ENCODE data around the gene HECTD4. TPM values are rescaled to one million over a fixed set of nuclear protein-coding genes. Genes with fewer than 3 reads are reported as not detected.
"Not testable (repeated sequence)": the region's sequence is repeated elsewhere in the genome, so short reads cannot be mapped to it uniquely, and the experiment has no call there.

HECTD4 gene
- total RNA-seq, 2 experiments from 2014 or later = 34.5 to 62.4 TPM

DNA sequence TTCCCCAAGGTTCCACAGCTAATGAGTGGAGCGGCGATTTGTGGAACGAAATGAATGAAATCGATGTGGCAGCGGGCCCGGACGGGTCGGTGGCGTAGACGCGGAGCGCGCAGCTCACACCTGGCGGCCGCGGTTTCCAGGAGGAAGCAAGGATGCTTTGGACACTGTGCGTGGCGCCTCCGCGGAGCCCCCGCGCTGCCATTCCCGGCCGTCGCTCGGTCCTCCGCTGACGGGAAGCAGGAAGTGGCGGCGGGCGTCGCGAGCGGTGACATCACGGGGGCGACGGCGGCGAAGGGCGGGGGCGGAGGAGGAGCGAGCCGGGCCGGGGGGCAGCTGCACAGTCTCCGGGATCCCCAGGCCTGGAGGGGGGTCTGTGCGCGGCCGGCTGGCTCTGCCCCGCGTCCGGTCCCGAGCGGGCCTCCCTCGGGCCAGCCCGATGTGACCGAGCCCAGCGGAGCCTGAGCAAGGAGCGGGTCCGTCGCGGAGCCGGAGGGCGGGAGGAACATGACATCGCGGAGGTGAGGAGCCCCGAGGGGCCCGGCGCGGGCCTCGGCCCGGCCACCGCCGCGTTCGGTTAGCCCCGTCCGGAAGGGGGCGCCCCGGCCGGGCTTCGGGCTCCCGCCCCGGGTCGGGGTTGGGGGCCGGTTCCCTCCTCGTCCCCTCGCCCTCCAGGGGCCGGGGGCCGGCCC, 36.5 kb upstream of the HECTD4 start, which contains the start of gene PTPN11:
PTPN11 (plus strand) TSS at position 340 of the 689 bp plus-strand sequence; CDS start at position 505, 165 bp downstream.
- POLR2A ChIA-PET = interaction anchor here (0.7 kb wide), 1 partner anchor 15 kb away, joined by 3 read pairs; no protein-coding TSS in a partner anchor
- TF ChIP-seq, protein P1, sequence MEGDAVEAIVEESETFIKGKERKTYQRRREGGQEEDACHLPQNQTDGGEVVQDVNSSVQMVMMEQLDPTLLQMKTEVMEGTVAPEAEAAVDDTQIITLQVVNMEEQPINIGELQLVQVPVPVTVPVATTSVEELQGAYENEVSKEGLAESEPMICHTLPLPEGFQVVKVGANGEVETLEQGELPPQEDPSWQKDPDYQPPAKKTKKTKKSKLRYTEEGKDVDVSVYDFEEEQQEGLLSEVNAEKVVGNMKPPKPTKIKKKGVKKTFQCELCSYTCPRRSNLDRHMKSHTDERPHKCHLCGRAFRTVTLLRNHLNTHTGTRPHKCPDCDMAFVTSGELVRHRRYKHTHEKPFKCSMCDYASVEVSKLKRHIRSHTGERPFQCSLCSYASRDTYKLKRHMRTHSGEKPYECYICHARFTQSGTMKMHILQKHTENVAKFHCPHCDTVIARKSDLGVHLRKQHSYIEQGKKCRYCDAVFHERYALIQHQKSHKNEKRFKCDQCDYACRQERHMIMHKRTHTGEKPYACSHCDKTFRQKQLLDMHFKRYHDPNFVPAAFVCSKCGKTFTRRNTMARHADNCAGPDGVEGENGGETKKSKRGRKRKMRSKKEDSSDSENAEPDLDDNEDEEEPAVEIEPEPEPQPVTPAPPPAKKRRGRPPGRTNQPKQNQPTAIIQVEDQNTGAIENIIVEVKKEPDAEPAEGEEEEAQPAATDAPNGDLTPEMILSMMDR (conservative IDR thresholded peaks at IDR 0.05; ENCODE audit: low read length) = peak; percentile 76
- no peak for TF ChIP-seq EZH2phosphoT487 (IDR thresholded peaks at IDR 0.05; ENCODE audit: borderline replicate concordance, low read depth, low read length)
- peak within 1 kb of the TSS; percentile 77 for H2AFZ ChIP-seq (ENCODE audit: low read length)
- H3K4me2 ChIP-seq (ENCODE audit: low read length) = peak within 1 kb of the TSS; percentile 89
- H4K20me1 ChIP-seq (ENCODE audit: insufficient read depth, low read length) = peaks cover 15% of the 10 kb centered on the region; the same call in 1 of the 2 replicates
- CTCF ChIA-PET (ENCODE audit: unreplicated experiment) = no interaction called here
- BruUV-seq (replicated peaks) = no TSS peak
- intact Hi-C loops (cut with micrococcal nuclease; ENCODE audit: unreplicated experiment) = loop anchor here (1.0 kb wide), 1 partner anchor 9 kb away; the partner anchor contains the start of gene RPL6
- peak within 1 kb of the TSS; percentile 80 for H3K4me3 ChIP-seq (ENCODE audit: low read depth, low read length, poor library complexity, severe bottlenecking)
- H3K4me1 ChIP-seq (ENCODE audit: insufficient read depth, low read length, poor library complexity, severe bottlenecking) = peaks cover 14% of the 10 kb centered on the region
- peak within 1 kb of the TSS; percentile 65 for H3K27ac ChIP-seq (ENCODE audit: low read depth, low read length, poor library complexity, severe bottlenecking)
- H3K9me3 ChIP-seq (ENCODE audit: low read length) = no peaks in the 10 kb centered on the region
- H3K9me2 ChIP-seq (ENCODE audit: insufficient read depth, low read length) = no peaks in the 10 kb centered on the region
- H3K79me2 ChIP-seq (ENCODE audit: insufficient read depth, low read depth, low read length) = peaks cover 55% of the 10 kb centered on the region
- peak; percentile 86 for DNase-seq (ENCODE audit: low spot score)
- peaks cover 10% of the 10 kb centered on the region; the same call in 1 of the 2 replicates for H3K36me3 ChIP-seq (ENCODE audit: insufficient read depth, low read length)

DNA sequence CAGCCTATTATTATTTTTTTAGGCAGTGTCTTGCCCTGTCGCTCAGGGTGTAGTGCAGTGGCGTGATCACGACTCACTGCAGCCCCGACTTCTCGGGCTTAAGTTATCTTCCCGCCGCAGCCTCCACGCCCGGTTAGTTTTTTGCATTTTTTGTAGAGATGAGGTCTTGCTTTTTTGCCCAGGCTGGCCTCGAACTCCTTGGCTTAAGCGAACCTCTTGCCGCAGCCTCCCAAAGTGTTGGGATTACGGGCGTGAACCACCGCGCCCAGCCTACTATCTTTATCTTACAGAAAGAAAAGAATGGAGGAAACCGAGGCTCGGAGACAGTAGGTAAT, 36.0 kb upstream of the HECTD4 start:
- H4K20me1 ChIP-seq (ENCODE audit: insufficient read depth, low read length) = peaks cover 15% of the 10 kb centered on the region; the same call in 1 of the 2 replicates
- H2AFZ ChIP-seq (ENCODE audit: low read length) = peak overlapping the region; percentile 77
- H3K36me3 ChIP-seq (ENCODE audit: insufficient read depth, low read length) = peaks cover 10% of the 10 kb centered on the region; the same call in 1 of the 2 replicates
- peak overlapping the region; percentile 89 for H3K4me2 ChIP-seq (ENCODE audit: low read length)
- no peaks in the 10 kb centered on the region for H3K9me2 ChIP-seq (ENCODE audit: insufficient read depth, low read length)
- POLR2A ChIA-PET = interaction anchor here (0.7 kb wide), 1 partner anchor 16 kb away, joined by 3 read pairs; no protein-coding TSS in a partner anchor
- intact Hi-C loops (cut with micrococcal nuclease; ENCODE audit: unreplicated experiment) = loop anchor here (1.0 kb wide), 1 partner anchor 9 kb away; the partner anchor contains the start of gene RPL6
- TSS peak; percentile 96 for BruUV-seq (replicated peaks)
- peaks cover 50% of the 10 kb centered on the region for H3K79me2 ChIP-seq (ENCODE audit: insufficient read depth, low read depth, low read length)
- DNase-seq (ENCODE audit: low spot score) = peak; percentile 28
- CTCF ChIA-PET (ENCODE audit: unreplicated experiment) = no interaction called here
- no peaks in the 10 kb centered on the region for H3K9me3 ChIP-seq (ENCODE audit: low read length)
- peak overlapping the region; percentile 80 for H3K4me3 ChIP-seq (ENCODE audit: low read depth, low read length, poor library complexity, severe bottlenecking)
- H3K27ac ChIP-seq (ENCODE audit: low read depth, low read length, poor library complexity, severe bottlenecking) = peak overlapping the region; percentile 65
- no peak for TF ChIP-seq EZH2phosphoT487 (IDR thresholded peaks at IDR 0.05; ENCODE audit: borderline replicate concordance, low read depth, low read length)
- TF ChIP-seq, protein P1 (conservative IDR thresholded peaks at IDR 0.05; ENCODE audit: low read length) = no peak
- peaks cover 14% of the 10 kb centered on the region for H3K4me1 ChIP-seq (ENCODE audit: insufficient read depth, low read length, poor library complexity, severe bottlenecking)

- CTCF ChIA-PET (ENCODE audit: unreplicated experiment); DNase-seq (ENCODE audit: low spot score); H3K4me3 ChIP-seq (ENCODE audit: low read depth, low read length, poor library complexity, severe bottlenecking); H2AFZ ChIP-seq (ENCODE audit: low read length); H3K4me2 ChIP-seq (ENCODE audit: low read length); BruUV-seq (replicated peaks); H3K9me3 ChIP-seq (ENCODE audit: low read length); intact Hi-C loops (cut with micrococcal nuclease; ENCODE audit: unreplicated experiment); H3K9me2 ChIP-seq (ENCODE audit: insufficient read depth, low read length); H3K36me3 ChIP-seq (ENCODE audit: insufficient read depth, low read length); H3K27ac ChIP-seq (ENCODE audit: low read depth, low read length, poor library complexity, severe bottlenecking); H4K20me1 ChIP-seq (ENCODE audit: insufficient read depth, low read length): not testable (repeated sequence)
- Histone ChIP-seq H3K79me2 (ENCODE audit: insufficient read depth, low read depth, low read length) (peaks cover 22% of the 10 kb centered on the region), H3K4me1 (ENCODE audit: insufficient read depth, low read length, poor library complexity, severe bottlenecking) (peaks cover 11% of the 10 kb centered on the region)
- POLR2A ChIA-PET = interaction anchor here (0.7 kb wide), 1 partner anchor 1505 kb away, joined by 5 read pairs; no protein-coding TSS in a partner anchor
Measured at GRCh38 chr12:112415457-112415856, 33.2 kb upstream of the HECTD4 start.
